Left ventricle myocardium inferior (tissue), 1 donor: ENCODE data around the gene SMIM12. TPM values are rescaled to one million over a fixed set of nuclear protein-coding genes. Genes with fewer than 3 reads are reported as not detected.
"Not testable (repeated sequence)": the region's sequence is repeated elsewhere in the genome, so short reads cannot be mapped to it uniquely, and the experiment has no call there.

Experiments
- DNase-seq: peaks from one replicate; pipeline ENCODE4 v3.0.0-alpha.2; 2020
- H3K27ac ChIP-seq: fragments of 200-600 bp; replicated peaks from 2 replicates; pipeline ENCODE4 v1.8.0; 2021
- H3K27me3 ChIP-seq: fragments of 200-600 bp; 2 replicates; pipeline ENCODE4 v1.8.0; 2021; ENCODE audit warnings: low read depth
- H3K36me3 ChIP-seq: fragments of 200-600 bp; 2 replicates; pipeline ENCODE4 v1.8.0; 2021
- H3K4me1 ChIP-seq: fragments of 200-600 bp; 2 replicates; pipeline ENCODE4 v1.8.0; 2021
- H3K4me3 ChIP-seq: fragments of 200-600 bp; 2 replicates; pipeline ENCODE4 v1.8.0; 2021; ENCODE audit warnings: mild to moderate bottlenecking, moderate library complexity
- H3K9me3 ChIP-seq: fragments of 200-600 bp; replicated peaks from 2 replicates; pipeline ENCODE4 v1.8.0; 2021
- intact Hi-C: fragments of 100-400 bp; cut with micrococcal nuclease; formaldehyde crosslinking; loops from one replicate; pipeline ENCODE4 v1.11.0; 2022
- total RNA-seq: library from RNA; stranded (reverse); fragmentation: NEBNext Ultra II Directional; extraction: Animal tissue kit (Norgen Biotek cat#: 25700); gene quantifications from one replicate; pipeline ENCODE4 v1.2.1, GENCODE V29; 2021
- TF ChIP-seq, protein P1 (sequence below): fragments of 200-600 bp; IDR thresholded peaks from 2 replicates; pipeline ENCODE4 v1.8.0; 2021; ENCODE audit warnings: antibody characterized with exemption, mild to moderate bottlenecking, borderline replicate concordance
- donor health status: DM: no; HTN: yes; CAD: no; lungs with severe emphysema.

Gene SMIM12
- total RNA-seq, 1 donor from 2014 or later, result 37.9 TPM

- Histone ChIP-seq H3K36me3 (peaks cover 8% of the 10 kb centered on the region), H3K9me3 (peaks cover 11% of the 10 kb centered on the region), H3K27ac (no peak overlapping the region), H3K4me1 (peaks cover 41% of the 10 kb centered on the region), H3K27me3 (no peaks in the 10 kb centered on the region), H3K4me3 (no peak overlapping the region)
- no peak for DNase-seq
- intact Hi-C loops, result no loop called here
- TF ChIP-seq, protein P1, sequence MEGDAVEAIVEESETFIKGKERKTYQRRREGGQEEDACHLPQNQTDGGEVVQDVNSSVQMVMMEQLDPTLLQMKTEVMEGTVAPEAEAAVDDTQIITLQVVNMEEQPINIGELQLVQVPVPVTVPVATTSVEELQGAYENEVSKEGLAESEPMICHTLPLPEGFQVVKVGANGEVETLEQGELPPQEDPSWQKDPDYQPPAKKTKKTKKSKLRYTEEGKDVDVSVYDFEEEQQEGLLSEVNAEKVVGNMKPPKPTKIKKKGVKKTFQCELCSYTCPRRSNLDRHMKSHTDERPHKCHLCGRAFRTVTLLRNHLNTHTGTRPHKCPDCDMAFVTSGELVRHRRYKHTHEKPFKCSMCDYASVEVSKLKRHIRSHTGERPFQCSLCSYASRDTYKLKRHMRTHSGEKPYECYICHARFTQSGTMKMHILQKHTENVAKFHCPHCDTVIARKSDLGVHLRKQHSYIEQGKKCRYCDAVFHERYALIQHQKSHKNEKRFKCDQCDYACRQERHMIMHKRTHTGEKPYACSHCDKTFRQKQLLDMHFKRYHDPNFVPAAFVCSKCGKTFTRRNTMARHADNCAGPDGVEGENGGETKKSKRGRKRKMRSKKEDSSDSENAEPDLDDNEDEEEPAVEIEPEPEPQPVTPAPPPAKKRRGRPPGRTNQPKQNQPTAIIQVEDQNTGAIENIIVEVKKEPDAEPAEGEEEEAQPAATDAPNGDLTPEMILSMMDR, result no peak
Observed at GRCh38 chr1:34827341-34827941, 32.1 kb downstream of the SMIM12 start.

- peaks cover 8% of the 10 kb centered on the region for H3K36me3 ChIP-seq
- peaks cover 14% of the 10 kb centered on the region for H3K9me3 ChIP-seq
- TF ChIP-seq, protein P1, result no peak
- H3K27ac ChIP-seq, result peak overlapping the region; percentile 76
- no peak overlapping the region for H3K4me3 ChIP-seq
- peak; percentile 19 for DNase-seq
- H3K4me1 ChIP-seq, result peaks cover 29% of the 10 kb centered on the region
- intact Hi-C loops, result no loop called here
- no peaks in the 10 kb centered on the region for H3K27me3 ChIP-seq
Observed at GRCh38 chr1:34825455-34826091, 34.0 kb downstream of the SMIM12 start.

DNA sequence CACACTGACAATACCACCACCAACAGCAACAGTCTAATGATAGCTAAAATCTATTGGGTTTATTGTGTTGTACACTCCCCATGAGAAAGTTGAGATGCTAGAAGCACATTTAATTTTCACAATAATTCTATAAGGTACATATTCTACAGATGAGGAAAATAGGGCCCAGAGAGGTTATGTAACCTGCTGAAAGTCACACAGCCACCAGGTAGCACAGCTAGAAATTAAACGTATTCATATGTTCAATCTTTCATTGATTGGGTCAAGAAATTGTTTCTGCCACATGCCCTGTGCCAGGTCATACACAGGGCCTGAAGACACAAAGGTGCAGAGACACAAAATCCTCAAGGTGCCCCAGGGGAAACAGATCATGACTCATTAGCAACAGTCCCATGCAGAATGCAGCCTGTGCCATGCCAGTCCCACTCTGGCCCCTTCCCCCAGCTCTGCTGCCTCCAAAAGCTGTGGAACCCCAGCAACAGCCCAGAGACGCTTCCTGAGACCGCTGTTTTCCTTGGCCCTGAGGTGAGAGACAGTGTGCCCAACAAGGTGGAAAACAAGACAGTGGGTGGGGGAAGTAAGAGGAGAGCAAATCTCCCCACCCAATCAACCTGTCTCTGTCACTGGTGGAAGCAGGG lies 34.6 kb downstream of the SMIM12 start:
- H3K27ac ChIP-seq, result peak overlapping the region; percentile 76
- intact Hi-C loops, result no loop called here

DNA sequence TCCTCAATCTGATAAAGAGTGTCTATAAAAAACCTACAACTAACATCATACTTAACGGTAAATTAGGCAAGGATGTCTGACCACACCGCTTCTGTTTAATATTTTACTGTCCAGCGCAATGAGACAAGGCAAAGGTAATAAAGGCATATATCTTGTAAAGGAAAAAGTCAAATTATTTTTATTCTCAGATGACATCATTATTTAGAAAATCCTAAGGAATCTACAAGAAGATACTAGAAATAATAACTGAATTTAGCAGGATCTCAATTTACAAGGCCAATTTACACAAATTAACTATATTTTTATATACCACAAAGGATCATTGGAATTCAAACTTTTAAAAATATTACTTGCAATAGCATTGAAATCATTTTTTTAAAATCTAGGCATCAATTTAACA lies 37.3 kb downstream of the SMIM12 start:
- Histone ChIP-seq H3K27ac (no peak overlapping the region), H3K4me3 (no peak overlapping the region), H3K36me3 (peaks cover 8% of the 10 kb centered on the region), H3K27me3 (no peaks in the 10 kb centered on the region), H3K4me1 (peaks cover 24% of the 10 kb centered on the region), H3K9me3 (peaks cover 20% of the 10 kb centered on the region)
- DNase-seq, result no peak
- intact Hi-C loops, result no loop called here
- TF ChIP-seq, protein P1, result no peak

More for the DNA sequence above, 34.6 kb downstream of the SMIM12 start:
- Histone ChIP-seq H3K9me3 (peaks cover 20% of the 10 kb centered on the region), H3K36me3 (peaks cover 8% of the 10 kb centered on the region), H3K4me3 (no peak overlapping the region), H3K4me1 (peaks cover 29% of the 10 kb centered on the region), H3K27me3 (no peaks in the 10 kb centered on the region)
- TF ChIP-seq, protein P1, result no peak
- no peak for DNase-seq

- H3K27ac ChIP-seq, H3K4me3 ChIP-seq, DNase-seq, intact Hi-C loops, H3K4me1 ChIP-seq, H3K36me3 ChIP-seq, H3K27me3 ChIP-seq: not testable (repeated sequence)
- peaks cover 15% of the 10 kb centered on the region for H3K9me3 ChIP-seq
Observed at GRCh38 chr1:34818862-34819261, 40.7 kb downstream of the SMIM12 start.

DNA sequence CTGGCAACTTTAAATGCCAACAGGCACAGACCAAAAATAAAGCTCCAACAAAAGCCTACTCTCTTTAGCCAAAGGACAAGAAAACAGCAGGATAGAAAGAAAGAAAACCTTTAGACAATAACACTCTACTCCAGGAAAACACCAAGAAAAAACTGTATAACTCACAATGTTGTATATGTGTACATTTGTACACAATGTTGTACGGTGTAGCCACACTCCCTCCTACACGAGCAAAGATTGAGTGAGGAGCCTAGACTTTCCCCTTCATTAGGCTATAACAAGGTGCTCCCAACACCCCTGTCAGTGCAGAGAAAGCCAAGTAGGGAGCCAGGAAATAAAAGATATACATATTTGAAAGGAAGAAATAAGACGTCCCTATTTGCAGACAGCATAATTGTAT lies 42.8 kb downstream of the SMIM12 start:
- Histone ChIP-seq H3K4me3 (no peak overlapping the region), H3K27ac (no peak overlapping the region), H3K4me1 (peaks cover 5% of the 10 kb centered on the region), H3K27me3 (no peaks in the 10 kb centered on the region), H3K9me3 (peaks cover 9% of the 10 kb centered on the region), H3K36me3 (no peaks in the 10 kb centered on the region)
- intact Hi-C loops, result no loop called here
- TF ChIP-seq, protein P1, result no peak
- DNase-seq, result no peak
